ENCODE measurements around the gene SDK2. TPM values are rescaled to one million over a fixed set of nuclear protein-coding genes. Genes with fewer than 3 reads are reported as not detected.
A peak's percentile ranks its signal among the peaks of the same experiment; 100 is the strongest.

The SDK2 gene
- total and polyA plus RNA-seq, 4 experiments from 2014 or later, result 0.49 to 2.9 (median 2.2) TPM; not detected in 1

- H3K4me1 Mint-ChIP-seq, result no peaks in the 10 kb centered on the region
- no peaks in the 10 kb centered on the region for H3K27me3 ChIP-seq (ENCODE audit: insufficient read depth, low read length)
- no peaks in the 10 kb centered on the region for H3K27me3 Mint-ChIP-seq
- no peaks in the 10 kb centered on the region for H3K4me1 ChIP-seq (ENCODE audit: insufficient read depth, low read length)
- DNase-seq, result no peak
- no peaks in the 10 kb centered on the region for H3K36me3 Mint-ChIP-seq
- no peaks in the 10 kb centered on the region for H3K9me3 Mint-ChIP-seq
- H3K9me3 ChIP-seq (ENCODE audit: control insufficient read depth in 1 of 2, low read length in 2 of 2), result no peaks in the 10 kb centered on the region
- no peak overlapping the region for H3K4me3 Mint-ChIP-seq
- POLR2A ChIA-PET (ENCODE audit: partially characterized antibody), result no interaction called here
- intact Hi-C loops (cut with micrococcal nuclease), result no loop called here
- no peak overlapping the region for H3K4me3 ChIP-seq (ENCODE audit: low read length in 2 of 2)
- no peak overlapping the region for H3K27ac Mint-ChIP-seq
- H3K27ac ChIP-seq (ENCODE audit: low read depth, low read length), result no peak overlapping the region
- CTCF ChIA-PET (ENCODE audit: partially characterized antibody), result no interaction called here
- no peaks in the 10 kb centered on the region for H3K36me3 ChIP-seq (ENCODE audit: insufficient read depth, low read length)
Observed at GRCh38 chr17:73630531-73630930, 13.7 kb downstream of the SDK2 start.

GRCh38 chr17:73628642-73629552, 15.3 kb downstream of the SDK2 start:
- POLR2A ChIA-PET (ENCODE audit: partially characterized antibody), result no interaction called here
- Mint-ChIP-seq H3K27ac (no peak overlapping the region), H3K36me3 (no peaks in the 10 kb centered on the region), H3K27me3 (no peaks in the 10 kb centered on the region), H3K9me3 (no peaks in the 10 kb centered on the region), H3K4me1 (no peaks in the 10 kb centered on the region), H3K4me3 (no peak overlapping the region)
- CTCF ChIA-PET (ENCODE audit: partially characterized antibody), result no interaction called here
- H3K27ac ChIP-seq (ENCODE audit: low read depth, low read length), result no peak overlapping the region
- H3K4me3 ChIP-seq (ENCODE audit: low read length in 2 of 2), result no peak overlapping the region
- H3K27me3 ChIP-seq (ENCODE audit: insufficient read depth, low read length), result no peaks in the 10 kb centered on the region
- intact Hi-C loops (cut with micrococcal nuclease), result no loop called here
- DNase-seq, result no peak
- no peaks in the 10 kb centered on the region for H3K9me3 ChIP-seq (ENCODE audit: control insufficient read depth in 1 of 2, low read length in 2 of 2)
- H3K4me1 ChIP-seq (ENCODE audit: insufficient read depth, low read length), result no peaks in the 10 kb centered on the region
- no peaks in the 10 kb centered on the region for H3K36me3 ChIP-seq (ENCODE audit: insufficient read depth, low read length)

- Histone ChIP-seq H3K4me3 (ENCODE audit: low read length in 2 of 2) (no peak overlapping the region), H3K27me3 (ENCODE audit: insufficient read depth, low read length) (no peaks in the 10 kb centered on the region), H3K9me3 (ENCODE audit: control insufficient read depth in 1 of 2, low read length in 2 of 2) (no peaks in the 10 kb centered on the region), H3K36me3 (ENCODE audit: insufficient read depth, low read length) (no peaks in the 10 kb centered on the region), H3K27ac (ENCODE audit: low read depth, low read length) (no peak overlapping the region), H3K4me1 (ENCODE audit: insufficient read depth, low read length) (no peaks in the 10 kb centered on the region)
- Mint-ChIP-seq H3K36me3 (no peaks in the 10 kb centered on the region), H3K9me3 (peaks cover 0 to 2% (median 0%) of the 10 kb centered on the region in 8 donors), H3K4me1 (no peaks in the 10 kb centered on the region), H3K4me3 (no peak overlapping the region), H3K27me3 (no peaks in the 10 kb centered on the region), H3K27ac (no peak overlapping the region)
- intact Hi-C loops (cut with micrococcal nuclease), result no loop called here
- DNase-seq, result no peak
- POLR2A ChIA-PET (ENCODE audit: partially characterized antibody), result no interaction called here
- CTCF ChIA-PET (ENCODE audit: partially characterized antibody), result no interaction called here
Observed at GRCh38 chr17:73625991-73626673, 18.1 kb downstream of the SDK2 start.

- Histone ChIP-seq H3K27me3 (ENCODE audit: insufficient read depth, low read length) (no peaks in the 10 kb centered on the region), H3K9me3 (ENCODE audit: control insufficient read depth in 1 of 2, low read length in 2 of 2) (no peaks in the 10 kb centered on the region), H3K4me3 (ENCODE audit: low read length in 2 of 2) (no peak overlapping the region), H3K36me3 (ENCODE audit: insufficient read depth, low read length) (no peaks in the 10 kb centered on the region), H3K27ac (ENCODE audit: low read depth, low read length) (no peak overlapping the region), H3K4me1 (ENCODE audit: insufficient read depth, low read length) (no peaks in the 10 kb centered on the region)
- H3K4me1 Mint-ChIP-seq, result no peaks in the 10 kb centered on the region
- CTCF ChIA-PET (ENCODE audit: partially characterized antibody), result no interaction called here
- DNase-seq, result no peak
- POLR2A ChIA-PET (ENCODE audit: partially characterized antibody), result no interaction called here
- no peak overlapping the region for H3K4me3 Mint-ChIP-seq
- H3K36me3 Mint-ChIP-seq, result no peaks in the 10 kb centered on the region
- no peaks in the 10 kb centered on the region for H3K27me3 Mint-ChIP-seq
- H3K9me3 Mint-ChIP-seq, result peaks cover 0 to 9% (median 0%) of the 10 kb centered on the region in 8 donors
- H3K27ac Mint-ChIP-seq, result no peak overlapping the region
- intact Hi-C loops (cut with micrococcal nuclease), result no loop called here
Observed at GRCh38 chr17:73625006-73625405, 19.2 kb downstream of the SDK2 start.

- no peaks in the 10 kb centered on the region for H3K9me3 ChIP-seq (ENCODE audit: control insufficient read depth in 1 of 2, low read length in 2 of 2)
- intact Hi-C loops (cut with micrococcal nuclease), result no loop called here
- DNase-seq, result no peak
- Mint-ChIP-seq H3K27ac (peak overlapping the region in 1 of 7 donors; percentile 56), H3K27me3 (no peaks in the 10 kb centered on the region), H3K9me3 (peaks cover 0 to 11% (median 1%) of the 10 kb centered on the region in 8 donors), H3K36me3 (no peaks in the 10 kb centered on the region), H3K4me3 (no peak overlapping the region), H3K4me1 (no peaks in the 10 kb centered on the region)
- no peak overlapping the region for H3K4me3 ChIP-seq (ENCODE audit: low read length in 2 of 2)
- POLR2A ChIA-PET (ENCODE audit: partially characterized antibody), result no interaction called here
- H3K27me3 ChIP-seq (ENCODE audit: insufficient read depth, low read length), result no peaks in the 10 kb centered on the region
- CTCF ChIA-PET (ENCODE audit: partially characterized antibody), result no interaction called here
- H3K27ac ChIP-seq (ENCODE audit: low read depth, low read length), result no peak overlapping the region
- H3K4me1 ChIP-seq (ENCODE audit: insufficient read depth, low read length), result no peaks in the 10 kb centered on the region
- H3K36me3 ChIP-seq (ENCODE audit: insufficient read depth, low read length), result no peaks in the 10 kb centered on the region
Observed at GRCh38 chr17:73624496-73624988, 19.7 kb downstream of the SDK2 start.

- Mint-ChIP-seq H3K36me3 (no peaks in the 10 kb centered on the region), H3K27me3 (no peaks in the 10 kb centered on the region), H3K9me3 (peaks cover 3 to 17% (median 8%) of the 10 kb centered on the region in 8 donors), H3K4me1 (no peaks in the 10 kb centered on the region), H3K27ac (no peak overlapping the region), H3K4me3 (no peak overlapping the region)
- DNase-seq, result no peak
- POLR2A ChIA-PET (ENCODE audit: partially characterized antibody), result no interaction called here
- H3K27me3 ChIP-seq (ENCODE audit: insufficient read depth, low read length), result no peaks in the 10 kb centered on the region
- no peaks in the 10 kb centered on the region for H3K9me3 ChIP-seq (ENCODE audit: control insufficient read depth in 1 of 2, low read length in 2 of 2)
- no peak overlapping the region for H3K27ac ChIP-seq (ENCODE audit: low read depth, low read length)
- no peak overlapping the region for H3K4me3 ChIP-seq (ENCODE audit: low read length in 2 of 2)
- H3K4me1 ChIP-seq (ENCODE audit: insufficient read depth, low read length), result no peaks in the 10 kb centered on the region
- intact Hi-C loops (cut with micrococcal nuclease), result no loop called here
- CTCF ChIA-PET (ENCODE audit: partially characterized antibody), result no interaction called here
- no peaks in the 10 kb centered on the region for H3K36me3 ChIP-seq (ENCODE audit: insufficient read depth, low read length)
Observed at GRCh38 chr17:73623818-73624217, 20.4 kb downstream of the SDK2 start.

- Histone ChIP-seq H3K36me3 (ENCODE audit: insufficient read depth, low read length) (no peaks in the 10 kb centered on the region), H3K27ac (ENCODE audit: low read depth, low read length) (no peak overlapping the region), H3K4me3 (ENCODE audit: low read length in 2 of 2) (no peak overlapping the region), H3K27me3 (ENCODE audit: insufficient read depth, low read length) (no peaks in the 10 kb centered on the region), H3K4me1 (ENCODE audit: insufficient read depth, low read length) (no peaks in the 10 kb centered on the region), H3K9me3 (ENCODE audit: control insufficient read depth in 1 of 2, low read length in 2 of 2) (no peaks in the 10 kb centered on the region)
- intact Hi-C loops (cut with micrococcal nuclease), result no loop called here
- ChIA-PET CTCF (ENCODE audit: partially characterized antibody) (no interaction called here), POLR2A (ENCODE audit: partially characterized antibody) (no interaction called here)
- H3K36me3 Mint-ChIP-seq, result no peaks in the 10 kb centered on the region
- no peak overlapping the region for H3K4me3 Mint-ChIP-seq
- no peaks in the 10 kb centered on the region for H3K27me3 Mint-ChIP-seq
- peaks cover 5 to 21% (median 12%) of the 10 kb centered on the region in 8 donors for H3K9me3 Mint-ChIP-seq
- H3K4me1 Mint-ChIP-seq, result no peaks in the 10 kb centered on the region
- H3K27ac Mint-ChIP-seq, result peak overlapping the region in 1 of 7 donors; percentile 6
- DNase-seq, result no peak
Observed at GRCh38 chr17:73623247-73623646, 21.0 kb downstream of the SDK2 start.
